PFSK-1 (cell line): ENCODE data around the gene MYCBPAP.

Source experiments
- FOXP2 ChIP-seq: optimal IDR thresholded peaks from 2 replicates; pipeline ENCODE3; 2011; ENCODE audit warnings: borderline replicate concordance, control low read depth, inconsistent platforms; ENCODE audit not compliant: insufficient read depth; ENCODE audit errors: extremely low read length, extremely low read depth
- POLR2AphosphoS5 ChIP-seq: IDR thresholded peaks from 2 replicates; pipeline ENCODE4 v1.6.1; 2012; ENCODE audit warnings: low read depth, mild to moderate bottlenecking, control low read depth, low read length, moderate library complexity
- SIN3A ChIP-seq: IDR thresholded peaks from 2 replicates; pipeline ENCODE4 v1.6.1; 2012; ENCODE audit warnings: mild to moderate bottlenecking, low read length, moderate library complexity, borderline replicate concordance; ENCODE audit not compliant: insufficient read depth
- TAF1 ChIP-seq: IDR thresholded peaks from 2 replicates; pipeline ENCODE4 v1.6.1; 2012; ENCODE audit warnings: low read length, control low read depth, borderline replicate concordance; ENCODE audit not compliant: insufficient read depth
- TF ChIP-seq, protein P1 (sequence below), 2 experiments: IDR thresholded peaks; 2 replicates each; pipeline versions ENCODE4 v1.6.1 to v1.8.0; 2011 to 2012; ENCODE audit warnings: low read depth in 2 of 2, low read length in 2 of 2, control low read depth in 1 of 2, inconsistent platforms in 1 of 2, mild to moderate bottlenecking in 1 of 2, moderate library complexity in 1 of 2; ENCODE audit not compliant: insufficient read depth in 1 of 2

The MYCBPAP gene

GRCh38 chr17:50561746-50562141 is 53.5 kb downstream of the MYCBPAP start:
- TF ChIP-seq POLR2AphosphoS5, result no peak
- TF ChIP-seq TAF1, result no peak
- no peak for TF ChIP-seq SIN3A
- TF ChIP-seq FOXP2, result no peak
- TF ChIP-seq, protein P1, sequence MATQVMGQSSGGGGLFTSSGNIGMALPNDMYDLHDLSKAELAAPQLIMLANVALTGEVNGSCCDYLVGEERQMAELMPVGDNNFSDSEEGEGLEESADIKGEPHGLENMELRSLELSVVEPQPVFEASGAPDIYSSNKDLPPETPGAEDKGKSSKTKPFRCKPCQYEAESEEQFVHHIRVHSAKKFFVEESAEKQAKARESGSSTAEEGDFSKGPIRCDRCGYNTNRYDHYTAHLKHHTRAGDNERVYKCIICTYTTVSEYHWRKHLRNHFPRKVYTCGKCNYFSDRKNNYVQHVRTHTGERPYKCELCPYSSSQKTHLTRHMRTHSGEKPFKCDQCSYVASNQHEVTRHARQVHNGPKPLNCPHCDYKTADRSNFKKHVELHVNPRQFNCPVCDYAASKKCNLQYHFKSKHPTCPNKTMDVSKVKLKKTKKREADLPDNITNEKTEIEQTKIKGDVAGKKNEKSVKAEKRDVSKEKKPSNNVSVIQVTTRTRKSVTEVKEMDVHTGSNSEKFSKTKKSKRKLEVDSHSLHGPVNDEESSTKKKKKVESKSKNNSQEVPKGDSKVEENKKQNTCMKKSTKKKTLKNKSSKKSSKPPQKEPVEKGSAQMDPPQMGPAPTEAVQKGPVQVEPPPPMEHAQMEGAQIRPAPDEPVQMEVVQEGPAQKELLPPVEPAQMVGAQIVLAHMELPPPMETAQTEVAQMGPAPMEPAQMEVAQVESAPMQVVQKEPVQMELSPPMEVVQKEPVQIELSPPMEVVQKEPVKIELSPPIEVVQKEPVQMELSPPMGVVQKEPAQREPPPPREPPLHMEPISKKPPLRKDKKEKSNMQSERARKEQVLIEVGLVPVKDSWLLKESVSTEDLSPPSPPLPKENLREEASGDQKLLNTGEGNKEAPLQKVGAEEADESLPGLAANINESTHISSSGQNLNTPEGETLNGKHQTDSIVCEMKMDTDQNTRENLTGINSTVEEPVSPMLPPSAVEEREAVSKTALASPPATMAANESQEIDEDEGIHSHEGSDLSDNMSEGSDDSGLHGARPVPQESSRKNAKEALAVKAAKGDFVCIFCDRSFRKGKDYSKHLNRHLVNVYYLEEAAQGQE (IDR thresholded peaks at IDR 0.05; ENCODE audit: insufficient read depth in 1 of 2, low read depth in 2 of 2, low read length in 2 of 2), result no peak

GRCh38 chr17:50562242-50563091 is 54.2 kb downstream of the MYCBPAP start:
- TF ChIP-seq POLR2AphosphoS5 (no peak), TAF1 (no peak), SIN3A (no peak), FOXP2 (no peak)
- TF ChIP-seq, protein P1 (IDR thresholded peaks at IDR 0.05; ENCODE audit: insufficient read depth in 1 of 2, low read depth in 2 of 2, low read length in 2 of 2), result no peak

- no peak for TF ChIP-seq SIN3A
- no peak for TF ChIP-seq TAF1
- no peak for TF ChIP-seq FOXP2
- TF ChIP-seq, protein P1 (IDR thresholded peaks at IDR 0.05; ENCODE audit: insufficient read depth in 1 of 2, low read depth in 2 of 2, low read length in 2 of 2), result no peak
These were observed 54.9 kb downstream of the MYCBPAP start for GRCh38 chr17:50563092-50563511.

GRCh38 chr17:50564916-50565315 is 56.7 kb downstream of the MYCBPAP start:
- no peak for TF ChIP-seq POLR2AphosphoS5
- TF ChIP-seq SIN3A, result no peak
- no peak for TF ChIP-seq TAF1
- TF ChIP-seq, protein P1 (IDR thresholded peaks at IDR 0.05; ENCODE audit: insufficient read depth in 1 of 2, low read depth in 2 of 2, low read length in 2 of 2), result no peak
- TF ChIP-seq FOXP2, result no peak
